ENCODE results near the gene FILIP1.

FILIP1 gene

DNA sequence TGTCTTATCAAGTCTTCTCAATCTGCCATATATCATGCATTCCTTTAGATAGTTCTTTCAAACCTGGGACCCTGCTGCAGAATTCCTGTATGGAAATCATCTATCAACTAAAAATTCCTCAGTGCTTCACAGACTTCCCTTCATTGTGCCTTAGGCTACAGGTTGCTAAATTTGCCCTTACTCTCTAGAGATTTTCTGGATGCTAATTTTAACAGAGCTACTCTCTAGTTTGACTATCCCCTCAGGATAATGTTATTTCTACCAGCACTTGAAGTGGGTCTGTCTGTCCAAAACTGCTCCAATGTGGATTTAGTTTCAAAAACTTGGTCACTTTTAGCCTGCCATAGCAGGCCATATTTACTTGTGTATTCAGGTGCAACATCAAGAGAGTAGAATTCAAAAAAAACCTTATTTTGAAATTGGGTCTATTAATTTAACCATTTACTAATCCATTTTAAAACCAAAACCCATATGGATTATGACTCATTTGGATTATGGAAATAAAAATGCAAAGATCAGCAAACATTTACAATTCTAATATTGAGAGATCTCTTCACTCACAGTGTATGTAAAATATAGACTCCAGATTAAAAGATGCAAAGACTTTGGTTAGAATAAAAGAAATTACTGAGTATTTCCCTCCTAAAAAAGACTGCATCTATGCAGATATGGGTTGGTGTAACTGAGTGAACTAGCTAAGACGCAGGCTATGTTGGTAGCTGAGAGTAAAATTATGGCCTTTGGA, 236.1 kb downstream of the FILIP1 start:
- no peak overlapping the region for H3K4me3 ChIP-seq (ENCODE audit: low read depth, low read length)
- TF ChIP-seq CTCF (IDR thresholded peaks at IDR 0.05; ENCODE audit: low read depth, low read length) = no peak

DNA sequence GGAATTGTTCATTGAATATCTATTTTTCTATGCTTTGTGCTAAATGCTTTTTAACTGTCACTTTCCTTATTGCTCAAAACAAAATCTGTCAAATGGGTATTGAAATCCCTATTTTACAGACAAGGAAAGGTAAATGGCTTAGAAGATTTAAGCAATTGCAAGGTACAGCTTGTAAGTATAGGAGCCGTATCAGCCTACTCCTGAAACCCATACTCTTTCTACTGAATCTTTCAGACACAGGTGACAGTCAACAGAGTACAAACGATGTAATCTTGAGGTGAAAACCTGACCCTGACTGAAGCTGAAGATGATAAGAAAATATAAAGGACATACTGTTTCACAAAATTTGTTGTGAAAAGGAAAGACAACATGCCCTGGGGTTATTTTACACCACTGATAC, 243.0 kb downstream of the FILIP1 start:
- no peak for TF ChIP-seq CTCF (IDR thresholded peaks at IDR 0.05; ENCODE audit: low read depth, low read length)
- no peak overlapping the region for H3K4me3 ChIP-seq (ENCODE audit: low read depth, low read length)

- no peak for TF ChIP-seq CTCF (IDR thresholded peaks at IDR 0.05; ENCODE audit: low read depth, low read length)
- no peak overlapping the region for H3K4me3 ChIP-seq (ENCODE audit: low read depth, low read length)
Observed at GRCh38 chr6:75249837-75250236, 243.8 kb downstream of the FILIP1 start.

- no peak overlapping the region for H3K4me3 ChIP-seq (ENCODE audit: low read depth, low read length)
- no peak for TF ChIP-seq CTCF (IDR thresholded peaks at IDR 0.05; ENCODE audit: low read depth, low read length)
Observed at GRCh38 chr6:75246386-75246785, 247.2 kb downstream of the FILIP1 start.

DNA sequence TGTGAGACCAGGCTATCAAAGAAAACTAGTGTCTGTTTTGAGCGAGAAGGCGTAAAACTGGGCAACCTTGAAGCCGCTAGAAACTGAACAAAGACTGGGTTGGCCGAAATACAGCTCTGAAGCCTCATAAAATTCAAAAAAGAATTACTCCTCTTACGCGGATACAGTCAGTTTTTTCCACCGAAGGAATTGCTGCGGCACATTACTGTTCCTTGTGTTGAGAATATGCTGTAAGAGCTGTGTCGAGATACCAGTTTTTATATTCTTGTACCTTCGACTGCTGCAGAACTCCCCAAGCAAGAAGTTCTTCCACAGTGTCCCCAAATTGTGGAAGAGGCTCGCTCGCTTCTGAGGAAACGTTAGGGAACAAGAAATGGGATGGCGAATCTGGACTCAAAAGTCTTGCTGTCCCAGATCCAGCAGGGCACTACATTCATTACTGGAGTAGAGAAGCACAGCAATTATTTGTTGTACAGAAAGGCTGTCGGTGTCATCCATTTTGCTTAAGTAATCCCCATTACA, 249.5 kb downstream of the FILIP1 start:
- TF ChIP-seq CTCF (IDR thresholded peaks at IDR 0.05; ENCODE audit: low read depth, low read length) = no peak
- peak overlapping the region; percentile 97 for H3K4me3 ChIP-seq (ENCODE audit: low read depth, low read length)

- no peak for TF ChIP-seq CTCF (IDR thresholded peaks at IDR 0.05; ENCODE audit: low read depth, low read length)
- H3K4me3 ChIP-seq (ENCODE audit: low read depth, low read length) = peak within 1 kb of the TSS; percentile 97
Observed at GRCh38 chr6:75243333-75244062, 250.1 kb downstream of the FILIP1 start, which contains the start of gene COX7A2. Gene COX7A2 (minus strand): TSS chr6:75243801. CDS start chr6:75243734, 67 bp downstream.
